Measurements from ENCODE around the gene DSCAML1. TPM values are rescaled to one million over a fixed set of nuclear protein-coding genes. Genes with fewer than 3 reads are reported as not detected.

DSCAML1 gene
- total RNA-seq, 1 experiment from 2014 or later: 0.90 TPM

- H3K4me3 Mint-ChIP-seq: no peak overlapping the region
- no peaks in the 10 kb centered on the region for H3K27me3 Mint-ChIP-seq (ENCODE audit: low read depth)
- DNase-seq (ENCODE audit: low spot score) (no peak), ATAC-seq (no peak)
- POLR2A ChIA-PET: no interaction called here
- no peaks in the 10 kb centered on the region for H3K36me3 Mint-ChIP-seq
- CTCF ChIA-PET: interaction anchor here (2.6 kb wide), 2 partner anchors 36 kb away, joined by 11 to 12 read pairs; no protein-coding TSS in a partner anchor
- TF ChIP-seq MLX (CRISPR knock-in tag; IDR thresholded peaks at IDR 0.05) (no peak), ELF4 (CRISPR knock-in tag; IDR thresholded peaks at IDR 0.05; ENCODE audit: low read depth) (no peak), SOX15 (CRISPR knock-in tag; IDR thresholded peaks at IDR 0.05) (no peak), NR2C2 (CRISPR knock-in tag; IDR thresholded peaks at IDR 0.05) (no peak), PREB (CRISPR knock-in tag; IDR thresholded peaks at IDR 0.05; ENCODE audit: borderline replicate concordance) (no peak), ATF3 (CRISPR knock-in tag; conservative IDR thresholded peaks at IDR 0.05) (no peak), EMX1 (CRISPR knock-in tag; IDR thresholded peaks at IDR 0.05) (no peak), SMAD3 (CRISPR knock-in tag; IDR thresholded peaks at IDR 0.05; ENCODE audit: borderline replicate concordance) (no peak), ZNF121 (CRISPR knock-in tag; IDR thresholded peaks at IDR 0.05) (no peak), GTF2I (CRISPR knock-in tag; conservative IDR thresholded peaks at IDR 0.05) (no peak), CBFB (CRISPR knock-in tag; IDR thresholded peaks at IDR 0.05; ENCODE audit: low read depth) (no peak)
- no peaks in the 10 kb centered on the region for H3K9me3 Mint-ChIP-seq
- no peak overlapping the region for H3K27ac Mint-ChIP-seq
- 0 out of 2 replicates have a peak, but pooled peaks cover 4% of the 10 kb centered on the region for H3K4me1 Mint-ChIP-seq
These were observed 334.7 kb downstream of the DSCAML1 start for GRCh38 chr11:117462183-117462863.

- DNase-seq (ENCODE audit: low spot score): no peak
- H3K4me1 Mint-ChIP-seq: 0 out of 2 replicates have a peak, but pooled peaks cover 4% of the 10 kb centered on the region
- H3K27ac Mint-ChIP-seq: no peak overlapping the region
- H3K36me3 Mint-ChIP-seq: no peaks in the 10 kb centered on the region
- no peaks in the 10 kb centered on the region for H3K27me3 Mint-ChIP-seq (ENCODE audit: low read depth)
- CTCF ChIA-PET: interaction anchor here (2.6 kb wide), 1 partner anchor 35 kb away, joined by 11 read pairs; no protein-coding TSS in a partner anchor
- no peaks in the 10 kb centered on the region for H3K9me3 Mint-ChIP-seq
- H3K4me3 Mint-ChIP-seq: no peak overlapping the region
- POLR2A ChIA-PET: no interaction called here
- no peak for ATAC-seq
- TF ChIP-seq ZBTB21 (CRISPR knock-in tag; IDR thresholded peaks at IDR 0.05; ENCODE audit: borderline replicate concordance): no peak
- TF ChIP-seq SOX15 (CRISPR knock-in tag; IDR thresholded peaks at IDR 0.05): no peak
- TF ChIP-seq TEAD4 (CRISPR knock-in tag; IDR thresholded peaks at IDR 0.05): no peak
- no peak for TF ChIP-seq SMAD4 (CRISPR knock-in tag; IDR thresholded peaks at IDR 0.05)
- no peak for TF ChIP-seq FOXP1 (CRISPR knock-in tag; IDR thresholded peaks at IDR 0.05; ENCODE audit: borderline replicate concordance)
- no peak for TF ChIP-seq TP53 (CRISPR knock-in tag; IDR thresholded peaks at IDR 0.05)
- TF ChIP-seq ZNF396 (CRISPR knock-in tag; IDR thresholded peaks at IDR 0.05; ENCODE audit: borderline replicate concordance): no peak
- no peak for TF ChIP-seq TCF7 (CRISPR knock-in tag; IDR thresholded peaks at IDR 0.05; ENCODE audit: low read depth)
- no peak for TF ChIP-seq E2F1 (CRISPR knock-in tag; IDR thresholded peaks at IDR 0.05)
- no peak for TF ChIP-seq TEAD1 (CRISPR knock-in tag; IDR thresholded peaks at IDR 0.05)
- no peak for TF ChIP-seq AFF4 (CRISPR knock-in tag; IDR thresholded peaks at IDR 0.05; ENCODE audit: borderline replicate concordance)
- no peak for TF ChIP-seq RELA (CRISPR knock-in tag; IDR thresholded peaks at IDR 0.05; ENCODE audit: borderline replicate concordance)
- no peak for TF ChIP-seq AR (CRISPR knock-in tag; IDR thresholded peaks at IDR 0.05)
- no peak for TF ChIP-seq ETV6 (CRISPR knock-in tag; IDR thresholded peaks at IDR 0.05)
- TF ChIP-seq ATF3 (CRISPR knock-in tag; conservative IDR thresholded peaks at IDR 0.05): no peak
These were observed 335.4 kb downstream of the DSCAML1 start for GRCh38 chr11:117461396-117462182.
